Transverse colon (tissue), 4 donors: ENCODE data around the gene TTC1. TPM values are rescaled to one million over a fixed set of nuclear protein-coding genes. Genes with fewer than 3 reads are reported as not detected.

Experiments
- DNase-seq: peaks from one replicate; pipeline ENCODE4 v3.0.0-alpha.2; 2019
- H3K27ac ChIP-seq, 4 donors: fragments of 200-600 bp; sonication (generic); 2 replicates each; pipeline ENCODE4 v1.5.1; 2016 to 2018; ENCODE audit warnings: inconsistent platforms in 4 of 4
- H3K27me3 ChIP-seq: fragments of 200-600 bp; sonication (generic); 2 replicates; pipeline ENCODE4 v1.5.1; 2017; ENCODE audit warnings: inconsistent platforms
- H3K36me3 ChIP-seq, 4 donors: fragments of 200-600 bp; sonication (generic); 2 replicates each; pipeline ENCODE4 v1.5.1; 2017 to 2019; ENCODE audit warnings: inconsistent platforms in 4 of 4
- H3K4me1 ChIP-seq, 4 donors: fragments of 200-600 bp; sonication (generic); 2 replicates each; pipeline ENCODE4 v1.5.1; 2017 to 2020; ENCODE audit warnings: inconsistent platforms in 4 of 4
- H3K4me3 ChIP-seq, 4 donors: fragments of 200-600 bp; sonication (generic); 1 replicate in 1 of 4; 2 replicates in 3 of 4; pipeline versions ENCODE4 v1.5.1 to v1.6.1; 2017 to 2019; ENCODE audit warnings: inconsistent platforms in 4 of 4
- H3K9me3 ChIP-seq, 2 donors: fragments of 200-600 bp; sonication (generic); 2 replicates each; pipeline ENCODE4 v1.5.1; 2017 to 2019; ENCODE audit warnings: inconsistent platforms in 2 of 2
- EP300 ChIP-seq: sonication (generic); formaldehyde crosslinking; IDR thresholded peaks from one replicate; pipeline ENCODE4 v1.6.1; 2017; ENCODE audit warnings: antibody characterized with exemption, low read depth
- POLR2A ChIP-seq: fragments of 450-650 bp; IDR thresholded peaks from one replicate; pipeline ENCODE4 v1.6.1; 2016; ENCODE audit warnings: antibody characterized with exemption, mild to moderate bottlenecking, moderate library complexity
- POLR2AphosphoS5 ChIP-seq, 3 donors: sonication (generic); formaldehyde crosslinking; IDR thresholded peaks; one replicate each; pipeline ENCODE4 v1.6.1; 2016; ENCODE audit warnings: antibody characterized with exemption in 3 of 3
- WGBS, 2 donors: methylation state at CpG; one replicate each; pipeline ENCODE4 v1.1.5; 2018; ENCODE audit warnings: low coverage in 1 of 2; 5-methylcytosine and 5-hydroxymethylcytosine counted together
- in situ Hi-C, 4 donors: fragments of 200-750 bp; cut with MboI; loops; one replicate each; pipeline versions ENCODE4 v1.15.0 to v1.15.1; 2017; ENCODE audit warnings: low sequenced_read_pairs in 3 of 4, low pct_ligation_motif_present in 1 of 4, low pct_unique_long_range_greater_than_20kb in 1 of 4
- intact Hi-C: fragments of 100-400 bp; cut with DNase I; formaldehyde crosslinking; loops from one replicate; pipeline ENCODE4 v1.15.1; 2023; ENCODE audit warnings: low total_unique reads
- total RNA-seq, 4 donors: library from RNA; depleted of rRNA; stranded (reverse); fragments of >200 nt; gene quantifications; one replicate each; pipeline ENCODE4 v1.1.0, GENCODE V29; 2016
- TF ChIP-seq, protein P1 (sequence below), 5 experiments: fragments of 200-600 bp in 3 of 5; fragments of 450-650 bp in 2 of 5; sonication (generic) in 3 of 5; IDR thresholded peaks; 1 replicate in 2 of 5; 2 replicates in 3 of 5; pipeline ENCODE4 v1.5.1; 2016 to 2017; ENCODE audit warnings: antibody characterized with exemption in 5 of 5, inconsistent platforms in 3 of 5, mild to moderate bottlenecking in 2 of 5, moderate library complexity in 1 of 5

The TTC1 gene
- total RNA-seq, 4 donors from 2014 or later = 5.8 to 42.2 (median 24.8) TPM

- in situ Hi-C loops = no loop called here
- H3K36me3 ChIP-seq = peaks cover 0 to 28% (median 8%) of the 10 kb centered on the region in 4 donors
- no peaks in the 10 kb centered on the region for H3K27me3 ChIP-seq
- DNase-seq = no peak
- H3K4me3 ChIP-seq = no peak overlapping the region
- peak overlapping the region; percentile 19 to 64 (median 48) for H3K27ac ChIP-seq
- TF ChIP-seq EP300 = no peak
- no peak for TF ChIP-seq POLR2A
- TF ChIP-seq, protein P1, sequence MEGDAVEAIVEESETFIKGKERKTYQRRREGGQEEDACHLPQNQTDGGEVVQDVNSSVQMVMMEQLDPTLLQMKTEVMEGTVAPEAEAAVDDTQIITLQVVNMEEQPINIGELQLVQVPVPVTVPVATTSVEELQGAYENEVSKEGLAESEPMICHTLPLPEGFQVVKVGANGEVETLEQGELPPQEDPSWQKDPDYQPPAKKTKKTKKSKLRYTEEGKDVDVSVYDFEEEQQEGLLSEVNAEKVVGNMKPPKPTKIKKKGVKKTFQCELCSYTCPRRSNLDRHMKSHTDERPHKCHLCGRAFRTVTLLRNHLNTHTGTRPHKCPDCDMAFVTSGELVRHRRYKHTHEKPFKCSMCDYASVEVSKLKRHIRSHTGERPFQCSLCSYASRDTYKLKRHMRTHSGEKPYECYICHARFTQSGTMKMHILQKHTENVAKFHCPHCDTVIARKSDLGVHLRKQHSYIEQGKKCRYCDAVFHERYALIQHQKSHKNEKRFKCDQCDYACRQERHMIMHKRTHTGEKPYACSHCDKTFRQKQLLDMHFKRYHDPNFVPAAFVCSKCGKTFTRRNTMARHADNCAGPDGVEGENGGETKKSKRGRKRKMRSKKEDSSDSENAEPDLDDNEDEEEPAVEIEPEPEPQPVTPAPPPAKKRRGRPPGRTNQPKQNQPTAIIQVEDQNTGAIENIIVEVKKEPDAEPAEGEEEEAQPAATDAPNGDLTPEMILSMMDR (IDR thresholded peaks at IDR 0.05) = no peak
- no peak for TF ChIP-seq POLR2AphosphoS5 (IDR thresholded peaks at IDR 0.05)
- H3K4me1 ChIP-seq = peaks cover 0 to 9% (median 3%) of the 10 kb centered on the region in 4 donors
- H3K9me3 ChIP-seq = no peaks in the 10 kb centered on the region
- 86 to 97% methylated on average over 1 to 2 of the region's 2 CpGs for WGBS, 2 donors
- intact Hi-C loops = no loop called here
These were observed 31.5 kb downstream of the TTC1 start for GRCh38 chr5:160040471-160040835.

DNA sequence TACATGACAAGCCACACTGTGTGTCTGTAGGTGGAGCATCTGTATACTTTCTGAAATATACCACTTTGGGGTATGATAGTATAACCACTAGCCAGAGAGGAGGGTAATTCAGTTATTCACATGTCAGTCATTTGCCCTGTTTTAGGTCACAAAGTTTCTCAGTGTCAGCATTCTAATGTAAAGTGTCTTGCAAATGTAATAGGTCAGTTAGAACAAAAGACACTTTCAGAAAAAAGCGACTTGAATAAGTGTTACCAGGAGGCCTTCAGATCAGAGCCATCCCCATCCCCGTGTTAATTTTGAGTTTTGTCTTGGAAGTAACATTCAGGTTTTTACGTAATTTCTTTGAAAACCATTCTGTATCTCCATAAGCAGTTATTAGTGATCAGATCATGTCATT is 33.7 kb downstream of the TTC1 start:
- no peak for DNase-seq
- 89 to 90% methylated on average over 3 of the region's 3 CpGs for WGBS, 2 donors
- Histone ChIP-seq H3K9me3 (no peaks in the 10 kb centered on the region), H3K27me3 (no peaks in the 10 kb centered on the region), H3K4me3 (no peak overlapping the region), H3K27ac (no peak overlapping the region), H3K4me1 (peaks cover 0 to 9% (median 3%) of the 10 kb centered on the region in 4 donors), H3K36me3 (peaks cover 0 to 8% (median 2%) of the 10 kb centered on the region in 4 donors)
- TF ChIP-seq POLR2A (no peak), POLR2AphosphoS5 (IDR thresholded peaks at IDR 0.05) (no peak), EP300 (no peak)
- TF ChIP-seq, protein P1 (IDR thresholded peaks at IDR 0.05) = no peak
- in situ Hi-C loops (no loop called here), intact Hi-C loops (no loop called here)

DNA sequence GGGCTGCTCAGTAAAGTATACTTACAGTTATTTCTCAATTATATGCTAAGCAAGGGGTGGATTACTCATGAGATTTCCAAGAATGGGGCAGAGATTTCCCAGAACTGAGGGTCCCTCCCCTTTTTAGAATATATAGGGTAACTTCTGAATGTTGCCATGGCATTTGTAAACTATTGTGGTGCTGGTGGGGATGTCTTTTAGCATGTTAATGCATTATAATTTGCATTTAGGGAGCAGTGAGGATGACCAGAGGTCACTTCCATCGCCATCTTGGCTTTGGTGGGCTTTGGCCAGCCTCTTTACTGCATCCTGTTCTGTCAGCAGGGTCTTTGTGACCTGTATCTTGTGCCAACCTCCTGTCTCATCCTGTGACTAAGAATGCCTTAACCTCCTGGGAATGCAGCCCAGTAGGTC is 35.5 kb downstream of the TTC1 start:
- in situ Hi-C loops (no loop called here), intact Hi-C loops (no loop called here)
- H3K27ac ChIP-seq = no peak overlapping the region
- H3K36me3 ChIP-seq = peaks cover 0 to 8% (median under 1%) of the 10 kb centered on the region in 4 donors
- 100% methylated on average over 1 of the region's 1 CpG for WGBS, 2 donors
- no peak for DNase-seq
- H3K4me3 ChIP-seq = no peak overlapping the region
- no peaks in the 10 kb centered on the region for H3K27me3 ChIP-seq
- TF ChIP-seq POLR2AphosphoS5 (IDR thresholded peaks at IDR 0.05) = no peak
- TF ChIP-seq, protein P1 (IDR thresholded peaks at IDR 0.05) = no peak
- TF ChIP-seq POLR2A = no peak
- TF ChIP-seq EP300 = no peak
- H3K4me1 ChIP-seq = peaks cover 0 to 9% (median 4%) of the 10 kb centered on the region in 4 donors
- H3K9me3 ChIP-seq = no peaks in the 10 kb centered on the region

DNA sequence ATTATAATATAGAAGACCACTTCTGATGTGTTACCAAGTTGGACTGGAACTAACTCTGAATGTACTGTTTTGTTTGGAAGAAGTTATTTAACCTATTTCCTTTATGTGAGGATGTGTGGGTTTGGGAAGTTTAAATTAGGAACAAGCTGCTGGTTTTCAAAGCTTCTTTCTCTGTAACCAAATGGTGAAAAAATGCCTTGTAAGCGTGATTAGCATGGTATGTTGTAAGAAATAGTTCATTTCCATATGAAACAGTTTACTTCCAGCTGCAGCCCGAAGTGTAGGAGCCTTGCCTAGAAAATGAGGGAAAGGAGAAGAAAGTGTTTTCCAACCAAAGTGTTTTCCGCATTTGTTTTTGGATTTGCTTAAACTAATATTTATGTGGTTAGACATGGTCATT is 36.0 kb downstream of the TTC1 start:
- Histone ChIP-seq H3K27me3 (no peaks in the 10 kb centered on the region), H3K4me3 (no peak overlapping the region), H3K4me1 (peaks cover 0 to 9% (median 4%) of the 10 kb centered on the region in 4 donors), H3K9me3 (no peaks in the 10 kb centered on the region), H3K27ac (no peak overlapping the region), H3K36me3 (peaks cover 0 to 8% (median 3%) of the 10 kb centered on the region in 4 donors)
- TF ChIP-seq POLR2AphosphoS5 (IDR thresholded peaks at IDR 0.05) (no peak), EP300 (no peak), POLR2A (no peak)
- TF ChIP-seq, protein P1 (IDR thresholded peaks at IDR 0.05) = no peak
- intact Hi-C loops (no loop called here), in situ Hi-C loops (no loop called here)
- 69 to 89% methylated on average over 2 to 3 of the region's 3 CpGs for WGBS, 2 donors
- DNase-seq = no peak
